ENCODE measurements around the gene DUSP16. TPM values are rescaled to one million over a fixed set of nuclear protein-coding genes. Genes with fewer than 3 reads are reported as not detected.

DUSP16 gene
- total RNA-seq, 1 experiment from 2014 or later: 10.6 TPM

DNA sequence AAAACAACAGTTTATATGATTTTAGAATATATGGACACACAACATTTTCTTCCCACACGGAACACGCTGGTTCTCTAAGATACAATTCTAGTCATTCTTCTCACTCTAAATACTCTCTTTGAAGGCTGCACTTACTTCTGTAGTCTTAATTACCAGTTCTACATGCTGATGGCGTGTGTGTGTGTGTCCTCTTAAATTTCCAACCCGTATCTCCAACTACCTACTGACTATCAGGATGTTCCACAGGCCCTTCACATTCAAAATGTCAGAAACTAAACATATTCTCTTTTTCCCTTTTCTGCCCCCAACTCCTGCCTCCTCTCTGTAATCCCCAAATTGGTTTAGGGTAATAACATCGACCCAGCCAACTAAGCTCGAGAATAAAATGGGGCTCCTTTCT, 75.2 kb downstream of the DUSP16 start:
- intact Hi-C loops (cut with micrococcal nuclease; ENCODE audit: unreplicated experiment): no loop called here
- no TSS peak for BruUV-seq (replicated peaks)
- no peaks in the 10 kb centered on the region for H3K9me3 ChIP-seq (ENCODE audit: low read depth, low read length, poor library complexity, severe bottlenecking)
- ChIA-PET POLR2A (ENCODE audit: low non-redundant PET) (no interaction called here), CTCF (no interaction called here)
- H3K4me3 ChIP-seq (ENCODE audit: low read depth, low read length, poor library complexity, severe bottlenecking): no peak overlapping the region
- H3K36me3 ChIP-seq (ENCODE audit: insufficient read depth, low read length, poor library complexity, severe bottlenecking): no peaks in the 10 kb centered on the region
- H3K4me1 ChIP-seq (ENCODE audit: insufficient read depth, low read length, poor library complexity, severe bottlenecking): no peaks in the 10 kb centered on the region
- no peak for TF ChIP-seq EZH2 (IDR thresholded peaks at IDR 0.05; ENCODE audit: borderline replicate concordance, low read depth, low read length, poor library complexity, severe bottlenecking)
- TF ChIP-seq, protein P1, sequence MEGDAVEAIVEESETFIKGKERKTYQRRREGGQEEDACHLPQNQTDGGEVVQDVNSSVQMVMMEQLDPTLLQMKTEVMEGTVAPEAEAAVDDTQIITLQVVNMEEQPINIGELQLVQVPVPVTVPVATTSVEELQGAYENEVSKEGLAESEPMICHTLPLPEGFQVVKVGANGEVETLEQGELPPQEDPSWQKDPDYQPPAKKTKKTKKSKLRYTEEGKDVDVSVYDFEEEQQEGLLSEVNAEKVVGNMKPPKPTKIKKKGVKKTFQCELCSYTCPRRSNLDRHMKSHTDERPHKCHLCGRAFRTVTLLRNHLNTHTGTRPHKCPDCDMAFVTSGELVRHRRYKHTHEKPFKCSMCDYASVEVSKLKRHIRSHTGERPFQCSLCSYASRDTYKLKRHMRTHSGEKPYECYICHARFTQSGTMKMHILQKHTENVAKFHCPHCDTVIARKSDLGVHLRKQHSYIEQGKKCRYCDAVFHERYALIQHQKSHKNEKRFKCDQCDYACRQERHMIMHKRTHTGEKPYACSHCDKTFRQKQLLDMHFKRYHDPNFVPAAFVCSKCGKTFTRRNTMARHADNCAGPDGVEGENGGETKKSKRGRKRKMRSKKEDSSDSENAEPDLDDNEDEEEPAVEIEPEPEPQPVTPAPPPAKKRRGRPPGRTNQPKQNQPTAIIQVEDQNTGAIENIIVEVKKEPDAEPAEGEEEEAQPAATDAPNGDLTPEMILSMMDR (conservative IDR thresholded peaks at IDR 0.05; ENCODE audit: low read depth, low read length): no peak
- DNase-seq (ENCODE audit: low spot score): no peak
- H3K27ac ChIP-seq (ENCODE audit: low read depth, low read length, poor library complexity, severe bottlenecking): no peak overlapping the region
- H3K27me3 ChIP-seq (replicated peaks; ENCODE audit: insufficient read depth, low read depth, low read length, poor library complexity): no peaks in the 10 kb centered on the region

DNA sequence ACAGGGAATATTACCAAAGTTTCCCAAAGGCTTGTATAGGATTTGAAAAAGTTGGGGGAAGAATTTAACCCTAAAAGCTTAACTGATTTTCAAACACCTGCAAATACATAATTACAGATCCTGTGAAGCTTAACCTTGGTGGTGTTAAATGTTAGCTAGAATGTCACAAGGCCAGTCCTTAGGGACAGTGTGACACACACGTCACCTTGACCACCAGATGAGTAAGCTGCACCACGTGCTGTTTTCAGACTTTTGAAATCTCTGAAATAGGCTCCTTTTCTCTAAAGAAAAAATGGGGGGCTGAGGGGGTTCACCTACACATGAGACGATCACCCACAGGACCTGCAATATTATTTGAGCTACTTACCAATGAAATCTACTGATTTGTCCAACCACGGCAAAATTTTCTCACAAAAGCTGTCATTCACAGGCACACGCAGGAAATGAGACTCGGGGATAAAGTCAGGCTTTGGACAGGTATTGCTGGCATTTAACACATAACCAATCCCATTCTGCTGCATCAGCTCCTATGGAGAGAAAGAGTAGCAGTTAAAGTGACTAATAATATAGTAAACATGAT, 75.9 kb downstream of the DUSP16 start:
- no peaks in the 10 kb centered on the region for H3K4me1 ChIP-seq (ENCODE audit: insufficient read depth, low read length, poor library complexity, severe bottlenecking)
- no peak overlapping the region for H3K4me3 ChIP-seq (ENCODE audit: low read depth, low read length, poor library complexity, severe bottlenecking)
- H3K27me3 ChIP-seq (replicated peaks; ENCODE audit: insufficient read depth, low read depth, low read length, poor library complexity): no peaks in the 10 kb centered on the region
- no peaks in the 10 kb centered on the region for H3K36me3 ChIP-seq (ENCODE audit: insufficient read depth, low read length, poor library complexity, severe bottlenecking)
- intact Hi-C loops (cut with micrococcal nuclease; ENCODE audit: unreplicated experiment): no loop called here
- BruUV-seq (replicated peaks): no TSS peak
- H3K27ac ChIP-seq (ENCODE audit: low read depth, low read length, poor library complexity, severe bottlenecking): no peak overlapping the region
- ChIA-PET POLR2A (ENCODE audit: low non-redundant PET) (no interaction called here), CTCF (no interaction called here)
- DNase-seq (ENCODE audit: low spot score): no peak
- no peak for TF ChIP-seq EZH2 (IDR thresholded peaks at IDR 0.05; ENCODE audit: borderline replicate concordance, low read depth, low read length, poor library complexity, severe bottlenecking)
- TF ChIP-seq, protein P1 (conservative IDR thresholded peaks at IDR 0.05; ENCODE audit: low read depth, low read length): no peak
- H3K9me3 ChIP-seq (ENCODE audit: low read depth, low read length, poor library complexity, severe bottlenecking): no peaks in the 10 kb centered on the region

DNA sequence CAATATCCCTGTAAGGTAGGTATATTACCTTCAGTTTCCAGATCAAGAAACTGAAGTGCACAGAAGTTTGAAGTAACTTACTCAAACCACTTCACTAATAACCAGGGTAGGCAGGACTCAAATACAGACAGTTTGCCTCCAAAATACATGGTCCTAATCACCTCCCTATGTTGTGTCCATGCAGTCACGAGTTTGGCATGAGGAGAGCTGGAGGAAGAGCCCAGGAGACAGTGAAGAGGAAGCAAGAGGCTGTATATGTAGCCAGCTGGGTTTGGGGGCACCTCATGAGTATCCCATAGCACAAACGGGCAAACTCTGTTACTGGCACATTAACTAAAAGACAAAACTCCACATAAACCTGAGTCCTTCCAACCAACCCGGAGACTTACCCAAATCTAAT, 79.2 kb downstream of the DUSP16 start:
- ChIA-PET CTCF (no interaction called here), POLR2A (ENCODE audit: low non-redundant PET) (no interaction called here)
- H3K4me3 ChIP-seq (ENCODE audit: low read depth, low read length, poor library complexity, severe bottlenecking): no peak overlapping the region
- no TSS peak for BruUV-seq (replicated peaks)
- H3K27ac ChIP-seq (ENCODE audit: low read depth, low read length, poor library complexity, severe bottlenecking): no peak overlapping the region
- no peak for DNase-seq (ENCODE audit: low spot score)
- no peaks in the 10 kb centered on the region for H3K36me3 ChIP-seq (ENCODE audit: insufficient read depth, low read length, poor library complexity, severe bottlenecking)
- H3K4me1 ChIP-seq (ENCODE audit: insufficient read depth, low read length, poor library complexity, severe bottlenecking): no peaks in the 10 kb centered on the region
- intact Hi-C loops (cut with micrococcal nuclease; ENCODE audit: unreplicated experiment): no loop called here
- H3K9me3 ChIP-seq (ENCODE audit: low read depth, low read length, poor library complexity, severe bottlenecking): no peaks in the 10 kb centered on the region
- H3K27me3 ChIP-seq (replicated peaks; ENCODE audit: insufficient read depth, low read depth, low read length, poor library complexity): no peaks in the 10 kb centered on the region
- TF ChIP-seq, protein P1 (conservative IDR thresholded peaks at IDR 0.05; ENCODE audit: low read depth, low read length): no peak
- TF ChIP-seq EZH2 (IDR thresholded peaks at IDR 0.05; ENCODE audit: borderline replicate concordance, low read depth, low read length, poor library complexity, severe bottlenecking): no peak
